GM18873 (cell line): ENCODE results near the gene C1QL3.
A peak's percentile ranks its signal among the peaks of the same experiment; 100 is the strongest.

Source experiments
- ATAC-seq: cut with Tn5 transposase; IDR thresholded peaks from one replicate; pipeline ENCODE4 v1.9.1; 2021; ENCODE audit warnings: mild to moderate bottlenecking, moderate library complexity, moderate number of reproducible peaks; ENCODE audit not compliant: unreplicated experiment, low FRiP score

Gene C1QL3

GRCh38 chr10:16521311-16522016, at the start of gene C1QL3:
Gene C1QL3 (minus strand): TSS chr10:16521879. CDS start chr10:16521065, 814 bp downstream.
- no peak for ATAC-seq

GRCh38 chr10:16570731-16571130, 49.1 kb upstream of the C1QL3 start:
- peak; percentile 95 for ATAC-seq

GRCh38 chr10:16566202-16566805, 44.6 kb upstream of the C1QL3 start:
- no peak for ATAC-seq

GRCh38 chr10:16565604-16566003, 43.9 kb upstream of the C1QL3 start:
- no peak for ATAC-seq

- no peak for ATAC-seq
Measured at GRCh38 chr10:16562891-16563290, 41.2 kb upstream of the C1QL3 start.

- no peak for ATAC-seq
Measured at GRCh38 chr10:16559236-16559773, 37.6 kb upstream of the C1QL3 start.

- ATAC-seq: no peak
Measured at GRCh38 chr10:16547973-16548372, 26.3 kb upstream of the C1QL3 start.

GRCh38 chr10:16545116-16545736, 23.5 kb upstream of the C1QL3 start:
- ATAC-seq: no peak

GRCh38 chr10:16544591-16544990, 22.9 kb upstream of the C1QL3 start:
- no peak for ATAC-seq

GRCh38 chr10:16544099-16544498, 22.4 kb upstream of the C1QL3 start:
- ATAC-seq: no peak

GRCh38 chr10:16536155-16536554, 14.5 kb upstream of the C1QL3 start:
- ATAC-seq: no peak

- ATAC-seq: no peak
Measured at GRCh38 chr10:16529853-16530252, 8.2 kb upstream of the C1QL3 start.

- ATAC-seq: no peak
Measured at GRCh38 chr10:16527452-16527851, 5.8 kb upstream of the C1QL3 start.

- ATAC-seq: no peak
Measured at GRCh38 chr10:16520900-16521299, 779 bp downstream of the C1QL3 start.

GRCh38 chr10:16519908-16520861, 1.5 kb downstream of the C1QL3 start:
- no peak for ATAC-seq

GRCh38 chr10:16519250-16519907, 2.3 kb downstream of the C1QL3 start:
- ATAC-seq: peak; percentile 81

- ATAC-seq: no peak
Measured at GRCh38 chr10:16518822-16519221, 2.9 kb downstream of the C1QL3 start.

- ATAC-seq: no peak
Measured at GRCh38 chr10:16510843-16511242, 10.8 kb downstream of the C1QL3 start.

- no peak for ATAC-seq
Measured at GRCh38 chr10:16509996-16510395, 11.7 kb downstream of the C1QL3 start.

GRCh38 chr10:16505161-16505560, 16.5 kb downstream of the C1QL3 start:
- ATAC-seq: no peak
